Ovary (tissue), 3 donors: Measurements from ENCODE around the gene SLC39A11.

Experiments used
- CTCF ChIP-seq, 3 donors: fragments of 450-650 bp in 2 of 3; fragments of 200-600 bp in 1 of 3; IDR thresholded peaks; one replicate each; pipeline versions ENCODE4 v1.5.1 to v1.8.0; 2016 to 2022; ENCODE audit warnings: antibody characterized with exemption in 3 of 3, mild to moderate bottlenecking in 1 of 3
- POLR2A ChIP-seq: fragments of 450-650 bp; IDR thresholded peaks from one replicate; pipeline ENCODE4 v1.6.1; 2017; ENCODE audit warnings: antibody characterized with exemption, mild to moderate bottlenecking, moderate library complexity
- donor health status: DM: no; HTN: no; CAD: no.

GRCh38 chr17:73123606-73124320 lies 31.3 kb upstream of the SLC39A11 start:
- no peak for TF ChIP-seq POLR2A
- no peak for TF ChIP-seq CTCF (IDR thresholded peaks at IDR 0.05)
